GM12801 (cell line): ENCODE data around the gene CHAT.

Source experiments
- CTCF ChIP-seq: IDR thresholded peaks from one replicate; pipeline ENCODE4 v1.5.1; 2011; ENCODE audit warnings: control low read depth; ENCODE audit not compliant: insufficient read length; ENCODE audit errors: extremely low read depth

CHAT gene

GRCh38 chr10:49696311-49696710 lies 82.5 kb downstream of the CHAT start:
- no peak for TF ChIP-seq CTCF

DNA sequence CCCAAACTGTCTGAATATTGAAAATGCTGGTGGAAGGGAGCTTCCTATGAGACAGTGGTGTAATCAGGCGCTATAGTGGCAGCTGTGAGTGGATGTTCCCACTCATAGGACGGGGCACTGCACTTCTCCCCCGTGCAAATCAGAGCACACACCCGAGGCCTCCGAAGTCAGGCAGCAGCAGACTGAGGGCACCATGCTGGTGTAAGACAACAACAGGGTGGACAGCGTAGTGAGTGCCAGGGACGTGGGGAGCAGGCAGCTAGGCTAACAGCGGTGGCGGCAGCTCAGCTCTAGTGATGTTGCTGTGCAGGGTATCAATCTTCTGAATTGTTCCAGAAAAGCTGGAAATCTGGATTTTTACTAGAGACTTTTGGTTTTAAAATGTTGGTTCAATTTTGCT lies 84.8 kb downstream of the CHAT start:
- TF ChIP-seq CTCF: no peak

DNA sequence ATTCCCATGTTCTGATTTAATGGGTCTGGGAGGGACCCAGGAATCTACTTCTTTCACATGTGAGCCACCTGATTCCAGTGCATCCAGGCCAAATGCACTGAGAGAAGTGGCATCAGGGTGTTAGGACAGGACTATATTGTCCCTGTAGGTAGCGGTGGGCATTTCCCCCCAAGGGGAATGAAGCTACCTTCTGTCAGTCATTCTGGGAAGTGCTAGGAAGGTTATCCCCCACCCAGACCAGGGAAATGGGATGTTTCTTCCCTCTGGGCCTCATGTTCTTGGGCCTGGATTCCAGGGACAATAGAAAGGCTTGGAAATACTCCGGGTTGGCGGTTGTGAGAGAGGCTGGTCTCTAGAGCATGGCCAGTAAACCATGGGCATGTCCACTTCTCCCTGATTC lies 86.4 kb downstream of the CHAT start:
- no peak for TF ChIP-seq CTCF

- no peak for TF ChIP-seq CTCF
Observed at GRCh38 chr10:49700997-49701396, 87.2 kb downstream of the CHAT start.

DNA sequence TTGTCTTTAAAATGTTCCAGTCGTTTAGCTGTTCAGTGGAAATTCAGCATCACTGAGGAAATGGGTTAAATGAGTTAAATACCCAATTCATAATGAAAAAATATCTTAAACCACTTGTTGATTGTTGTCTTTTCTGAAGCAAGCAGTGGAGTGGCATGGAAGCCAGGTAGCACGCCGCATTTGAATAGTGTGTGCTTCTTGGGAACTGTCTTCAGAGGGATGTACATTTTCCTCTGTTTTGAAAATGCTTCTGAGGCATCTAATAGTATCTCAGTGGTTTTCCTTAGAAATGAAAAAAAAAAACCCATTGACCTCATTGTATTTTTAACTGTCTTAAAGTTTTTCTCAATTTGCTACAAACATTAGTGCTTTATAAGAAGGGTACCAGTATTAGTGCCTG lies 93.7 kb downstream of the CHAT start:
- TF ChIP-seq CTCF: no peak

DNA sequence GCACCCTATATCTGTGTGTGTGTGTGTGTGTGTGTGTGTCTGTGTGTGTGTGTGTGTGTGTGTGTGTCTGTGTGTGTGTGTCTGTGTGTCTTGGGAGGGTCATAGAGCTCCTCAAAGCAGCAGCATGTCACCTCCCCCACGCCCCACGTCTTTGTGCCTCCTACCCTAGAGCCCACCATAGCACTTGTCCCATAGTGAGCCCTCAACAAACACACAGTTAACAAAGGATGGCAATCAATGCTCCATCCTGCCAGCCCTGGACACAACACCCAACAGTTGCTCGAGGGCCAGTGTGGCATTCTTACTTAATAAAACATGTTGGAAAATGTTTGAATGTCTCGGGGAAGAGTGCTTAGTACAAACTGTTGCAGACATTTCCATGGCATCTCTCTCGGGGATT lies 96.1 kb downstream of the CHAT start:
- TF ChIP-seq CTCF: no peak

GRCh38 chr10:49710966-49711365 lies 97.1 kb downstream of the CHAT start:
- TF ChIP-seq CTCF: no peak

- TF ChIP-seq CTCF: no peak
Observed at GRCh38 chr10:49711481-49711880, 97.6 kb downstream of the CHAT start.
